ENCODE results near the gene TMEM245.
"Not testable (repeated sequence)": the region's sequence is repeated elsewhere in the genome, so short reads cannot be mapped to it uniquely, and the experiment has no call there.

The TMEM245 gene

GRCh38 chr9:109133533-109133932 lies 13.8 kb upstream of the TMEM245 start:
- in situ Hi-C loops (cut with MboI; ENCODE audit: low sequenced_read_pairs) = no loop called here

GRCh38 chr9:109132567-109133021 lies 12.8 kb upstream of the TMEM245 start:
- in situ Hi-C loops (cut with MboI; ENCODE audit: low sequenced_read_pairs) = no loop called here

GRCh38 chr9:109129470-109130197 lies 9.9 kb upstream of the TMEM245 start:
- in situ Hi-C loops (cut with MboI; ENCODE audit: low sequenced_read_pairs) = no loop called here

- in situ Hi-C loops (cut with MboI; ENCODE audit: low sequenced_read_pairs) = not testable (repeated sequence)
Measured at GRCh38 chr9:109126671-109127070, 6.9 kb upstream of the TMEM245 start.

GRCh38 chr9:109124121-109124520 lies 4.4 kb upstream of the TMEM245 start:
- in situ Hi-C loops (cut with MboI; ENCODE audit: low sequenced_read_pairs) = no loop called here

- in situ Hi-C loops (cut with MboI; ENCODE audit: low sequenced_read_pairs) = no loop called here
Measured at GRCh38 chr9:109122726-109123621, 3.2 kb upstream of the TMEM245 start.

GRCh38 chr9:109121232-109121796 lies 1.6 kb upstream of the TMEM245 start:
- in situ Hi-C loops (cut with MboI; ENCODE audit: low sequenced_read_pairs) = no loop called here

GRCh38 chr9:109120204-109120789 lies 550 bp upstream of the TMEM245 start:
- in situ Hi-C loops (cut with MboI; ENCODE audit: low sequenced_read_pairs) = no loop called here

- in situ Hi-C loops (cut with MboI; ENCODE audit: low sequenced_read_pairs) = no loop called here
Measured at GRCh38 chr9:109118808-109119438, 824 bp downstream of the TMEM245 start.

- in situ Hi-C loops (cut with MboI; ENCODE audit: low sequenced_read_pairs) = no loop called here
Measured at GRCh38 chr9:109117856-109118807, 1.6 kb downstream of the TMEM245 start.

- in situ Hi-C loops (cut with MboI; ENCODE audit: low sequenced_read_pairs) = no loop called here
Measured at GRCh38 chr9:109115931-109116526, 3.7 kb downstream of the TMEM245 start.

- in situ Hi-C loops (cut with MboI; ENCODE audit: low sequenced_read_pairs) = no loop called here
Measured at GRCh38 chr9:109114670-109115069, 5.1 kb downstream of the TMEM245 start.

GRCh38 chr9:109113892-109114609 lies 5.7 kb downstream of the TMEM245 start:
- in situ Hi-C loops (cut with MboI; ENCODE audit: low sequenced_read_pairs) = no loop called here

- in situ Hi-C loops (cut with MboI; ENCODE audit: low sequenced_read_pairs) = no loop called here
Measured at GRCh38 chr9:109113254-109113653, 6.5 kb downstream of the TMEM245 start.

- in situ Hi-C loops (cut with MboI; ENCODE audit: low sequenced_read_pairs) = no loop called here
Measured at GRCh38 chr9:109110329-109111021, 9.3 kb downstream of the TMEM245 start.

GRCh38 chr9:109109967-109110328 lies 9.8 kb downstream of the TMEM245 start:
- in situ Hi-C loops (cut with MboI; ENCODE audit: low sequenced_read_pairs) = no loop called here

- in situ Hi-C loops (cut with MboI; ENCODE audit: low sequenced_read_pairs) = no loop called here
Measured at GRCh38 chr9:109108318-109108717, 11.4 kb downstream of the TMEM245 start.
